MCF 10A (cell line): ENCODE data around the gene DDX39A. TPM values are rescaled to one million over a fixed set of nuclear protein-coding genes. Genes with fewer than 3 reads are reported as not detected.

Source experiments
- BruUV-seq: library from RNA; stranded (reverse); fragments of 400-500 nt; replicated peaks from 2 replicates; lab custom pipeline; 2021; lab: Mats Ljungman, UMichigan
- CTCF ChIA-PET: fragments of 300-600 bp; sonication (Branson Sonifier 250); formaldehyde crosslinking; extraction: SDS; loops from one replicate; lab custom pipeline; 2021; ENCODE audit warnings: antibody characterized with exemption, inconsistent platforms; lab: Yijun Ruan, JAX
- POLR2A ChIA-PET: fragments of 300-600, 350-650 bp; sonication (Branson Sonifier 250); formaldehyde crosslinking; extraction: SDS; loops from one replicate; lab custom pipeline; 2020; ENCODE audit warnings: antibody characterized with exemption, inconsistent platforms; lab: Yijun Ruan, JAX
- DNase-seq: peaks from one replicate; pipeline ENCODE4 v3.0.0-alpha.2; 2018; ENCODE audit not compliant: unreplicated experiment
- H3K27ac Mint-ChIP-seq: one replicate; pipeline ENCODE4 v1.8.0; 2022; ENCODE audit warnings: mild to moderate bottlenecking, low read depth, mixed read lengths; ENCODE audit not compliant: unreplicated experiment
- H3K27me3 Mint-ChIP-seq: one replicate; pipeline ENCODE4 v1.8.0; 2022; ENCODE audit warnings: mixed read lengths; ENCODE audit not compliant: insufficient read depth, unreplicated experiment
- H3K36me3 Mint-ChIP-seq: one replicate; pipeline ENCODE4 v1.8.0; 2022; ENCODE audit warnings: mild to moderate bottlenecking, moderate library complexity, mixed read lengths; ENCODE audit not compliant: insufficient read depth, unreplicated experiment
- H3K4me1 Mint-ChIP-seq: one replicate; pipeline ENCODE4 v1.8.0; 2022; ENCODE audit warnings: mixed read lengths; ENCODE audit not compliant: insufficient read depth, unreplicated experiment
- H3K4me3 Mint-ChIP-seq: one replicate; pipeline ENCODE4 v1.8.0; 2022; ENCODE audit warnings: mild to moderate bottlenecking, moderate library complexity, mixed read lengths; ENCODE audit not compliant: unreplicated experiment
- H3K9me3 Mint-ChIP-seq: one replicate; pipeline ENCODE4 v1.8.0; 2022; ENCODE audit warnings: mixed read lengths; ENCODE audit not compliant: unreplicated experiment
- CTCF ChIP-seq: fragments of 200-600 bp; IDR thresholded peaks from one replicate; pipeline ENCODE4 v1.8.0; 2022; ENCODE audit warnings: antibody characterized with exemption, mild to moderate bottlenecking; ENCODE audit not compliant: unreplicated experiment
- intact Hi-C: fragments of 100-400 bp; cut with micrococcal nuclease; formaldehyde crosslinking; loops from 2 replicates; pipeline ENCODE4 v1.14.1; 2022
- total RNA-seq: library from RNA; stranded (reverse); gene quantifications from 2 replicates; pipeline ENCODE4 v1.2.3, GENCODE V29; 2022

The DDX39A gene
- total RNA-seq, 1 experiment from 2014 or later, result 65.4 TPM

- H3K4me3 Mint-ChIP-seq, result no peak overlapping the region
- H3K36me3 Mint-ChIP-seq, result peaks cover 71% of the 10 kb centered on the region
- no peaks in the 10 kb centered on the region for H3K4me1 Mint-ChIP-seq
- no peaks in the 10 kb centered on the region for H3K27me3 Mint-ChIP-seq
- H3K27ac Mint-ChIP-seq, result no peak overlapping the region
- no TSS peak for BruUV-seq
- ChIA-PET POLR2A (no interaction called here), CTCF (no interaction called here)
- no peak for DNase-seq
- no peaks in the 10 kb centered on the region for H3K9me3 Mint-ChIP-seq
- no peak for TF ChIP-seq CTCF
- intact Hi-C loops, result no loop called here
Observed at GRCh38 chr19:14442891-14443631, 23.9 kb upstream of the DDX39A start.

- Mint-ChIP-seq H3K4me1 (no peaks in the 10 kb centered on the region), H3K27me3 (no peaks in the 10 kb centered on the region), H3K4me3 (no peak overlapping the region), H3K9me3 (no peaks in the 10 kb centered on the region), H3K36me3 (peaks cover 54% of the 10 kb centered on the region), H3K27ac (no peak overlapping the region)
- no TSS peak for BruUV-seq
- ChIA-PET POLR2A (interaction anchor here (0.5 kb wide), 1 partner anchor 11 kb away, joined by 3 read pairs; no protein-coding TSS in a partner anchor), CTCF (interaction anchor here (0.6 to 0.7 kb wide), 4 partner anchors 40 to 453 kb away, joined by 3 to 5 read pairs (median 3); no protein-coding TSS in a partner anchor)
- no peak for DNase-seq
- intact Hi-C loops, result no loop called here
- no peak for TF ChIP-seq CTCF
Observed at GRCh38 chr19:14441041-14441938, 22.1 kb upstream of the DDX39A start.

GRCh38 chr19:14440049-14440448, 20.9 kb upstream of the DDX39A start:
- TF ChIP-seq CTCF, result no peak
- no TSS peak for BruUV-seq
- Mint-ChIP-seq H3K4me1 (no peaks in the 10 kb centered on the region), H3K36me3 (peaks cover 48% of the 10 kb centered on the region), H3K27me3 (no peaks in the 10 kb centered on the region), H3K27ac (no peak overlapping the region), H3K9me3 (no peaks in the 10 kb centered on the region), H3K4me3 (no peak overlapping the region)
- CTCF ChIA-PET, result interaction anchor here (0.6 kb wide), 1 partner anchor 73 kb away, joined by 3 read pairs; no protein-coding TSS in a partner anchor
- no peak for DNase-seq
- POLR2A ChIA-PET, result no interaction called here
- intact Hi-C loops, result no loop called here

- H3K4me1 Mint-ChIP-seq, result peaks cover 6% of the 10 kb centered on the region
- BruUV-seq, result no TSS peak
- ChIA-PET CTCF (interaction anchor here (1.1 kb wide), 1 partner anchor 16 kb away, joined by 3 read pairs; no protein-coding TSS in a partner anchor), POLR2A (no interaction called here)
- no peak for DNase-seq
- intact Hi-C loops, result loop anchor here (5.0 kb wide), 1 partner anchor 33 kb away; no protein-coding TSS in a partner anchor
- no peak overlapping the region for H3K4me3 Mint-ChIP-seq
- no peaks in the 10 kb centered on the region for H3K9me3 Mint-ChIP-seq
- no peak overlapping the region for H3K27ac Mint-ChIP-seq
- peaks cover 38% of the 10 kb centered on the region for H3K36me3 Mint-ChIP-seq
- no peaks in the 10 kb centered on the region for H3K27me3 Mint-ChIP-seq
- TF ChIP-seq CTCF, result no peak
Observed at GRCh38 chr19:14439014-14439413, 19.9 kb upstream of the DDX39A start.
